Measurements from ENCODE around the gene ADAM19.

DNA sequence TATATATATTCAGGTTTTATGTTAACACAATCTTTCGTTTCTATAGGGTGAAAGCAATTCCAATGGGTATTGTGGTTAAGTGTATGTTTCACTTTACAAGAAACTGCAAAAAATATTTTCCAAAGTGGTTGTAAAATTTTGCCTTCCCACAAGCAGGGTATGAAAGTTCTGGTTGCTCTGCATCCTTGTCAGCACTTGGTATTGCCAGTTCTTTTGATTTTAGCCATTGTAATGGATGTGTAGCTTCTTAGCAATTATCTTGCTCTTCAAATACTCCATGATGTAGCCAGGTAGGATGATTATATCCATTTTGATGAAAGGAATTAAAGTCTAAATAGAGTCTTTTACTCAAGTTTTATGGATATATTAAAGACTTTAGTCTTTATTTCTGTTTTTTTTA lies 9.1 kb upstream of the ADAM19 start:
- TF ChIP-seq POLR2AphosphoS5 (IDR thresholded peaks at IDR 0.05; ENCODE audit: low read depth, low read length): no peak
- TF ChIP-seq POLR2A (IDR thresholded peaks at IDR 0.05; ENCODE audit: low read depth, low read length): no peak

All from GM12892 (cell line).